VCaP (cell line): ENCODE data around the gene PTPRJ.
A peak's percentile ranks its signal among the peaks of the same experiment; 100 is the strongest.

Source experiments
- H3K27ac ChIP-seq: fragments of 450-650 bp; 2 replicates; pipeline ENCODE4 v1.5.1; 2017
- TF ChIP-seq, protein P1 (sequence below): fragments of 450-650 bp; conservative IDR thresholded peaks from 2 replicates; pipeline ENCODE4 v1.5.1; 2017; ENCODE audit warnings: mild to moderate bottlenecking, moderate library complexity

Gene PTPRJ

DNA sequence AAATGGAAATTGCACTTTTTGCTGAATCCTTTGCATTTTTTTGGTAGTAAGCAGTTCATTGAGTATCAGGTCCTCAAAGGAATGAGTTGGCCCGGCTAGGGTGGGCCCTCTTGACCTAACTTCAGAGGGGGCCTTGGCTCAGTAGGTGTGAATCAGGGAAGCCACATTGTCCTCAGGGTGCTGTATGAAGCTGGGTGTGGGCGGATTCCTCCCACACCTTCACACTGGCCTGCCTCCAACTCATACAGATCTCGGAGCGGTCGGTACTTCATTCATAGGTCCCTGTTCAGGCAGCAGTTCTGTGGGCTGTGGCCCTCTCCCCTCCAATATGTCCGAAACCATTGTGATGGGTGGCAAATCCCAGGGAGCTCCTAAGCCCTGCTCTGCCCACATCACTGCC is 188.9 kb downstream of the PTPRJ start:
- TF ChIP-seq, protein P1, sequence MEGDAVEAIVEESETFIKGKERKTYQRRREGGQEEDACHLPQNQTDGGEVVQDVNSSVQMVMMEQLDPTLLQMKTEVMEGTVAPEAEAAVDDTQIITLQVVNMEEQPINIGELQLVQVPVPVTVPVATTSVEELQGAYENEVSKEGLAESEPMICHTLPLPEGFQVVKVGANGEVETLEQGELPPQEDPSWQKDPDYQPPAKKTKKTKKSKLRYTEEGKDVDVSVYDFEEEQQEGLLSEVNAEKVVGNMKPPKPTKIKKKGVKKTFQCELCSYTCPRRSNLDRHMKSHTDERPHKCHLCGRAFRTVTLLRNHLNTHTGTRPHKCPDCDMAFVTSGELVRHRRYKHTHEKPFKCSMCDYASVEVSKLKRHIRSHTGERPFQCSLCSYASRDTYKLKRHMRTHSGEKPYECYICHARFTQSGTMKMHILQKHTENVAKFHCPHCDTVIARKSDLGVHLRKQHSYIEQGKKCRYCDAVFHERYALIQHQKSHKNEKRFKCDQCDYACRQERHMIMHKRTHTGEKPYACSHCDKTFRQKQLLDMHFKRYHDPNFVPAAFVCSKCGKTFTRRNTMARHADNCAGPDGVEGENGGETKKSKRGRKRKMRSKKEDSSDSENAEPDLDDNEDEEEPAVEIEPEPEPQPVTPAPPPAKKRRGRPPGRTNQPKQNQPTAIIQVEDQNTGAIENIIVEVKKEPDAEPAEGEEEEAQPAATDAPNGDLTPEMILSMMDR: no peak
- H3K27ac ChIP-seq: no peak overlapping the region

DNA sequence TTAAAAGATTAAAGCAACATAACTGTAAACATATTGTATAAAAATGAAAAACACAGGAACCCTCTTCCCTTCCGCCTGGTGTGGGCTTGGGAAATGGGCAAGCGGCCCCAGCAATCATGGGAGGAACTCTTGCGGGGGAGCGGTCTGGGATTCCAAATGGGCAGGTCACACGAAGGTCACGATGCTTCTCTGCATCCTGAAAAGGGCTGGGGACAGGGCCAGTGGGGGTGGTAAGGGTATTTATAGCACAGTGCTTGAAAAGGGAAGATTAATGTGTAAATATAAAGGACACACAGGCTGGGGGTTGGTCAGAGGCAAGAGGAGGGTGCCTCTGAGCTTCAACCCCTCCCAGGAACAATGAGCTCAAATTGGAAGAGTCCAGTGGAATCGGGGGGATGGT is 189.4 kb downstream of the PTPRJ start:
- TF ChIP-seq, protein P1: no peak
- H3K27ac ChIP-seq: no peak overlapping the region

DNA sequence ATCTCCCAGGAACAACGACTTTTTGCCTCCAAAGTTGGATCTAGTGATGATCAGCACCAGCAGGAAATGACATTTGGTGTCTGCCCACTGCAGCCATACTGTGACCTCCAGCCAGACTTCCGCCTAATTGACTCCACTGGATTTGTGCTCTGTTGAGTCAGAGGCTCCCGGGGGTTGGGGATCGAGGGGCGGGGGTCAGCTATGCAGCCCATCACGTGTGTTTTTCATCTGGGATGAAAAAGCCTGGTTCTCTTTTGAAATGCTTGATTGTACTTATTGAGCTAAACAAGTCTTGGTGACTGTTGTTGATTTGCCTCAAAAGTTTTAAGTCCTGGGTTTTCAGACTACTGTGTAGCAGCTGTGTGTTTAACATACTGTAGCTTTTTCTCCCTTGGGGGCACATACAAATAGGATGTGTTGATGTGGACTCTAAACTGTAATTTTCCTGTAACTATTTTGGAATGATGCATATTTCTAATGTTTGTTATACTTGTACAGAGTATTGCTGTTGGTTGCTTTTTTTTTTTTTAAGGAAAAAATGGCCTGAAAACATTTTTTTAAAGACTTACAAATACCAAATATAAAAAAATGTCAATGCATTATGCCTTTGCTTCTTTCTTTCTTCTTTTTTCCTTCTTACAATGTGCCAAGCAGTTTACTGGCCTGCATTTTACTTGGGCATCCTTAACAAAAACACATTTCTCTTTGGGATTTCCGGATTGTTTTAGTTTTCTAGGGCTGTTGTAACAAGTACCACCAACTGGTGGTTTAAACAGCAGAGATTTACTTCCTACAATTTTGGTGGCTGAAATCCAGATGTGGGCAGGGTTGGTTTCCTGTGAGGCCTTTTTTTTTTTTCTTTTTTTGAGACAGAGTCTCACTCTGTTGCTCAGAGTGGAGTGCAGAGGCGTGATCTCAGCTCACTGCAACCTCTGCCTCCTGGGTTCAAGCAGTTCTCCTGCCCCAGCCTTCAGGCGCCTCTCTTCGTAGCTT is 190.2 kb downstream of the PTPRJ start:
- TF ChIP-seq, protein P1: no peak
- H3K27ac ChIP-seq: no peak overlapping the region

DNA sequence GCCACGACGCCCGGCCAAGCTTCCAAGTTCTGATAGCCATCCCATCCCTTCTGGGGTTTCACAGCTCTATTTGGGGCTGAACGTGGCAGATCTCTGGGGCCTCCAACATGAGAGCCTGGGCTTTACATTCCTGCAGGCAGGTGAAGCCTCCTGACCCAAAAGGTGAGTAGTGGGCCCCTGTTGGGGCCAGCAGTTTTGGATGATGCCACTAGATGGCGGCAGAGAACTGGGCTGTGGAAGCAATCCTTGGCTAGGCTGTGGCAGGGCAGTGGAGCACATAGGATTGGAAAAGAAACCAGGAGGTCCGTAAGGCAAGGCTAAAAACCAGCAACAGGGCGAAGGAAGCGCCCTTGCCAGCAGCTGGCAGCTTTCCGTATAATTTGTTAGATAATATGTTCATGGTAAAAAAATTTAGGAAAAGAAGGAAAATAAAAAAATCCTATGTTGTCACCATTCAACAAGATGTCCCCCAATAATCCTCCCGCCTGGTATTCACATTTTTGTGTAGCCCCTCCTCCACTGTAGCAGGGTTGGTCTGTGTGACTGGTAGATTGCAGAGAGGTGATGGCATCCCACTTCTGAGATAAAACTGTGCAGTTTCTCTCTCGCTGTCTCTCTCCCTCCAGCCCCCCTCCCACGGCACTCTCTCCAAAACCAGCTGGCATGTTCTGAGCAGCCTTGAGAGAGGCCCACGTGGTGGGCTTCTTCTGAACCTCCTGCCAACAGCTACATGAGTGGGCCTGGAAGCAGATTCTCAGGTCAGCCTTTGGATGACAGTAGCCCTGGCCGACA is 192.7 kb downstream of the PTPRJ start:
- TF ChIP-seq, protein P1: peak; percentile 99
- H3K27ac ChIP-seq: no peak overlapping the region

DNA sequence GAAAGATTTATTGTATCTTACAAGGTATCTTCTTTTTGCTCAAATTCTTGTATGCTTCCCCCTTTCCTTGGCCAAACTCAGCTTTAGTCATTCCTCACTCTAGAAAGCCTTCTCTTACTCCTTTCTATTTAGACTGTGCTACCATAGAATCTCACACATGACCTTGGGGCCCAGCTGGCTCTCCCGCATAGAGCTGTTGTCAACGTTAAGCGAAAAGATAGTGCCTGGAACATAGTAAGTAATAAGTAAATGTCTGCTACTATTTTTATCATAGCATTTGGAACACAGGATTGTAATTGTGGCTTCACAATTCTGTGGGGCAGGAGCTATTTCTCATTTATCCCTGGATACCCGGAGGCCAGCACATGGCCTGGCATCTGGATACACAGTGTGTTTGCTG is 197.3 kb downstream of the PTPRJ start:
- TF ChIP-seq, protein P1: no peak
- no peak overlapping the region for H3K27ac ChIP-seq

DNA sequence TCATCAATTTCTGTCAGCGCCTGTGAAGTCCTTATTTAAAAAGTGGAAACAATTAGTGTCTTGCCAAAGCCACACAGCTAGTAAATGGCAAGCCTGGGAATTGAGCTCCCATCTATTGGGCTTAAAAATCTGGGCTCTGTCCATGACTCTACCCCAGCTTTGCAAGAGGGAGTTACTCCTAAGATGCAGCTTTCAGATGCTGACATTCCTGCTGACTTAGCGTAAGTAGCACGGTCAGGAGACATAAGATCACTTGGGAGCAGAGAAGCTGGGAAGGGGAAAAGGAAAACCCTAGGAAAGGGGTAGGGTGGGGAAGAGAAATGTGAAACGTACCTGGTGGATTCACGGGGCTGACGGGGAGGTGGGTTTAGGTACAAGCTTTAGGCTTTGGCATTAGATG is 200.3 kb downstream of the PTPRJ start:
- TF ChIP-seq, protein P1: no peak
- H3K27ac ChIP-seq: no peak overlapping the region

DNA sequence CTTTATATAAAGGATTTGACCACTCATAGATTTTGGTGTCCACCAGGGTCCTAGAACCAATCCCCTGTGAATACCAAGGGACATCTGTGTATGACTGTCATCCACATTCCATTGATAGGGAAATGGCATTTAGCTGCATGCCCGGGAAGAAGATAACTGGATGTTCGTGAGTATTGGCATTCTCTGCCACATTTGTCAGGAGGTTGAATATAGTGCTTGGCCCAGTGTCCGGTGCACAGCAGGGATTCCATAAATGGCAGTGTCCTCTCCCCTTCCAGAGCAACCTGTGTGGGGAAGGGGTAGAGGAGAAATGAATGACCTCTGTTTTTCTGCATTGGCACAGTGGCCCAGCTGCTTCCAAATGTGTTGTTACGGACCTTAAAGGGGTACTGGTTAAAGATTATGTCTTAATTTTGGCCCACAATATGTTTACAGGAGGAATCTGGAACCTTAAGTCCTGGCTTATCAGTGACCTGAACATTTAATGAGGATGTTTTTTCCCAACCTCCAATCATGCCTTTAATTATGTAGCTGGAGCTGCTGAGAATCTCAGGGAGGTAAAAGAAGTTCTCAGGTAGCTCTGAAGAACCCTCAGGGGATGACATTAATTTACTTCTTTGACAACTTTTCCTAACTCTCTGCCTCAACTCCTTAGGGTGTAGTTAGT is 202.6 kb downstream of the PTPRJ start:
- no peak overlapping the region for H3K27ac ChIP-seq
- TF ChIP-seq, protein P1: no peak
